ENCODE measurements around the gene NUP153. TPM values are rescaled to one million over a fixed set of nuclear protein-coding genes. Genes with fewer than 3 reads are reported as not detected.

NUP153 gene
- polyA plus RNA-seq, 1 of the 3 experiments (the other 2 are of a cell fraction): 10.5 TPM

DNA sequence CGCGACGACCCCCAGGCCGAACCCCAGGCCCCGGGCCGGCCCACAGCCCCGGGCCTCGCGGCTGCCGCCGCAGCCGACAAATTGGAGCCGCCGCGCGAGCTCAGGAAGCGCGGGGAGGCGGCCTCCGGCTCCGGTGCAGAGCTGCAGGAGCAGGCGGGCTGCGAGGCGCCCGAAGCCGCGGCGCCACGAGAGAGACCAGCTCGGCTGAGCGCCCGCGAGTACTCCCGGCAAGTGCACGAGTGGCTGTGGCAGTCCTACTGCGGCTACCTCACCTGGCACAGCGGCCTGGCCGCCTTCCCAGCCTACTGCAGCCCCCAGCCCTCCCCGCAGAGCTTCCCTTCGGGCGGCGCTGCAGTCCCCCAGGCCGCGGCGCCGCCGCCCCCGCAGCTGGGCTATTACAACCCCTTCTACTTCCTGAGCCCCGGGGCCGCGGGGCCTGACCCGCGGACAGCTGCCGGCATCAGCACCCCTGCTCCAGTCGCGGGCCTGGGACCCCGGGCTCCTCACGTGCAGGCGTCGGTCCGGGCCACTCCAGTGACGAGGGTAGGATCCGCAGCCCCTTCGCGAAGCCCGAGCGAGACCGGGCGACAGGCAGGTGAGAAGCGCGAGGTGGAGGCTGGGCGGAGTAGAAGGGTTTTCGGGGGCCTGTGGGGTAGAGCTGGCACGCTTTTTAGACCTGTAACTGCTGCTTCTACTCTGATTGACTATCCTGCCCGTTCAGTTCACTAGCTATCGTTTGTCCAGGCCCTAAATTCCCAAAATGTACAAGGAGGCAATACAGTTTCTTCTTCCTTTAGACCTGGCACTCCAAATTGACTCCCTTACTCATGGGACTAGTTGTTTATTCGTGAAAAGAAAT lies 106.0 kb downstream of the NUP153 start:
- POLR2A ChIA-PET: interaction anchor here (0.6 to 1.4 kb wide), 5 partner anchors 52 to 207 kb away, joined by 3 to 5 read pairs (median 3); partner anchors contain the start of genes CAP2 and NUP153
- H3K9me2 ChIP-seq: no peaks in the 10 kb centered on the region
- peak overlapping the region; percentile 64 to 66; a peak in 3 of 4 replicates for H3K27ac ChIP-seq (ENCODE audit: low read depth in 2 of 2, low read length in 1 of 2)
- peaks cover 17% of the 10 kb centered on the region; the same call in 1 of the 2 replicates for H3K79me2 ChIP-seq (ENCODE audit: insufficient read depth)
- 6% methylated on average over 11 of the region's 77 CpGs for WGBS (ENCODE audit: low lambda C conversion rate)
- H3K9me3 ChIP-seq: no peaks in the 10 kb centered on the region
- CTCF ChIA-PET: interaction anchor here (0.6 to 2.3 kb wide), 6 partner anchors 16 to 217 kb away, joined by 3 to 15 read pairs (median 4); no protein-coding TSS in a partner anchor
- peak; percentile 67 for DNase-seq
- peak overlapping the region; percentile 69 for H3K4me2 ChIP-seq
- no peaks in the 10 kb centered on the region for H4K20me1 ChIP-seq (ENCODE audit: insufficient read depth)
- peaks cover 15 to 20% of the 10 kb centered on the region in 2 experiments for H3K36me3 ChIP-seq (replicated peaks in 1 of 2; ENCODE audit: control insufficient read depth in 1 of 2, insufficient read depth in 2 of 2, low read length in 1 of 2)
- peaks cover 7 to 9% of the 10 kb centered on the region in 2 experiments; a peak in 3 of 4 replicates for H3K4me1 ChIP-seq (ENCODE audit: control insufficient read depth in 1 of 2, insufficient read depth in 2 of 2, low read depth in 1 of 2, low read length in 1 of 2)
- H2AFZ ChIP-seq (ENCODE audit: low read depth): peak overlapping the region; percentile 100; the same call in 1 of the 2 replicates
- peak overlapping the region; percentile 91 to 92 for H3K4me3 ChIP-seq (ENCODE audit: low read depth in 2 of 2, low read length in 1 of 2)
- peak overlapping the region; percentile 79 for H3K9ac ChIP-seq
- peaks cover 18% of the 10 kb centered on the region for H3F3A ChIP-seq (replicated peaks; ENCODE audit: insufficient read depth)
- TF ChIP-seq, protein P1, sequence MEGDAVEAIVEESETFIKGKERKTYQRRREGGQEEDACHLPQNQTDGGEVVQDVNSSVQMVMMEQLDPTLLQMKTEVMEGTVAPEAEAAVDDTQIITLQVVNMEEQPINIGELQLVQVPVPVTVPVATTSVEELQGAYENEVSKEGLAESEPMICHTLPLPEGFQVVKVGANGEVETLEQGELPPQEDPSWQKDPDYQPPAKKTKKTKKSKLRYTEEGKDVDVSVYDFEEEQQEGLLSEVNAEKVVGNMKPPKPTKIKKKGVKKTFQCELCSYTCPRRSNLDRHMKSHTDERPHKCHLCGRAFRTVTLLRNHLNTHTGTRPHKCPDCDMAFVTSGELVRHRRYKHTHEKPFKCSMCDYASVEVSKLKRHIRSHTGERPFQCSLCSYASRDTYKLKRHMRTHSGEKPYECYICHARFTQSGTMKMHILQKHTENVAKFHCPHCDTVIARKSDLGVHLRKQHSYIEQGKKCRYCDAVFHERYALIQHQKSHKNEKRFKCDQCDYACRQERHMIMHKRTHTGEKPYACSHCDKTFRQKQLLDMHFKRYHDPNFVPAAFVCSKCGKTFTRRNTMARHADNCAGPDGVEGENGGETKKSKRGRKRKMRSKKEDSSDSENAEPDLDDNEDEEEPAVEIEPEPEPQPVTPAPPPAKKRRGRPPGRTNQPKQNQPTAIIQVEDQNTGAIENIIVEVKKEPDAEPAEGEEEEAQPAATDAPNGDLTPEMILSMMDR (IDR thresholded peaks at IDR 0.05): peak; percentile 9; the same call in 1 of the 2 replicates
- TF ChIP-seq MXI1 (IDR thresholded peaks at IDR 0.05; ENCODE audit: low read depth, low read length): peak; percentile 35; the same call in 1 of the 2 replicates
- TF ChIP-seq ELF1 (IDR thresholded peaks at IDR 0.05): no peak
- H3K27me3 ChIP-seq (ENCODE audit: insufficient read depth): no peaks in the 10 kb centered on the region

DNA sequence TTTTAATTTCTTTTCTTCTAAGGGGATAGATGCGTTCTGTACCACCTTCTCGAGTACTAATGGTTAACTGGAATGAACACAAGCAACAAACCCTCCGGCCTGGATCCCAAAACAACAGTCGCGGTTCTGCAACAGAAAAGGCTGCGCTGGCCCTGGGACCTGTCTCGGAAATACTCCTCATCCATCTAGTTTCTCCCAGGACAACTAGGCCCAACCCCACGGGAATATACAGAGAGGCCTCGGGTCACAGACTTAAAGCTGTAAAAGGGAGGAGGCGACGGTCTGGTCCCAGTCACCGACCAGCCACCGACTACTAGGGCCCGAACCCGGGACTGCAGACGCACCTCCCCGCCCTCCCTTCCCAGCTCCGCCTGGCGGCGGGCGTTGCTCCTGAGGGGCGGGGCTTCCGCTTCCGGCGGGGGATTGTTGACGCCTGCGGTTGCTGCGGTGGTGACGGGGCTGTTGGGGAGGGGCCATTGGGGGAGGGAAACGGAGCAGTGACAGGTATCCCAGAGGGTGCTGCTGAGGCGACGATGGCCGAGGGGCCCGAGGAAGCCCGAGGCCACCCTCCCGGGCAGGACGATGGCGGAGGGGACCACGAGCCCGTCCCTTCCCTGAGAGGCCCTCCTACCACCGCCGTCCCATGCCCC lies 106.7 kb downstream of the NUP153 start, which contains the start of gene FAM8A1:
TSS of gene FAM8A1 (plus strand) at position 426 of the 650 bp plus-strand sequence. CDS start at position 534, 108 bp downstream.
- H3K4me2 ChIP-seq: peak within 1 kb of the TSS; percentile 69
- WGBS (ENCODE audit: low lambda C conversion rate): 22% methylated on average over 18 of the region's 42 CpGs
- H3K9me2 ChIP-seq: no peaks in the 10 kb centered on the region
- CTCF ChIA-PET: interaction anchor here (0.6 to 2.3 kb wide), 6 partner anchors 15 to 622 kb away, joined by 3 to 15 read pairs (median 3); no protein-coding TSS in a partner anchor
- H3F3A ChIP-seq (replicated peaks; ENCODE audit: insufficient read depth): peaks cover 13% of the 10 kb centered on the region
- H3K4me1 ChIP-seq (ENCODE audit: control insufficient read depth in 1 of 2, insufficient read depth in 2 of 2, low read depth in 1 of 2, low read length in 1 of 2): peaks cover 7 to 9% of the 10 kb centered on the region in 2 experiments; a peak in 3 of 4 replicates
- H3K9ac ChIP-seq: peak within 1 kb of the TSS; percentile 79
- peak; percentile 96 for DNase-seq
- no peaks in the 10 kb centered on the region for H4K20me1 ChIP-seq (ENCODE audit: insufficient read depth)
- peak within 1 kb of the TSS; percentile 66 to 76; a peak in 3 of 4 replicates for H3K27ac ChIP-seq (ENCODE audit: low read depth in 2 of 2, low read length in 1 of 2)
- peak within 1 kb of the TSS; percentile 91 to 92 for H3K4me3 ChIP-seq (ENCODE audit: low read depth in 2 of 2, low read length in 1 of 2)
- peaks cover 8 to 16% of the 10 kb centered on the region in 2 experiments for H3K36me3 ChIP-seq (replicated peaks in 1 of 2; ENCODE audit: control insufficient read depth in 1 of 2, insufficient read depth in 2 of 2, low read length in 1 of 2)
- POLR2A ChIA-PET: interaction anchor here (0.6 to 1.4 kb wide), 4 partner anchors 53 to 206 kb away, joined by 3 to 5 read pairs (median 4); partner anchors contain the start of genes CAP2 and NUP153
- H3K27me3 ChIP-seq (ENCODE audit: insufficient read depth): no peaks in the 10 kb centered on the region
- no peaks in the 10 kb centered on the region for H3K9me3 ChIP-seq
- peaks cover 17% of the 10 kb centered on the region; the same call in 1 of the 2 replicates for H3K79me2 ChIP-seq (ENCODE audit: insufficient read depth)
- H2AFZ ChIP-seq (ENCODE audit: low read depth): peak within 1 kb of the TSS; percentile 100
- no peak for TF ChIP-seq USF1 (IDR thresholded peaks at IDR 0.05; ENCODE audit: borderline replicate concordance, low read depth)
- TF ChIP-seq NFIC (IDR thresholded peaks at IDR 0.05; ENCODE audit: borderline replicate concordance): no peak
- peak; percentile 75; the same call in 1 of the 2 replicates for TF ChIP-seq FOXJ3 (CRISPR knock-in tag; IDR thresholded peaks at IDR 0.05)
- no peak for TF ChIP-seq FOSL2 (IDR thresholded peaks at IDR 0.05; ENCODE audit: borderline replicate concordance, low read depth)
- TF ChIP-seq, protein P2, sequence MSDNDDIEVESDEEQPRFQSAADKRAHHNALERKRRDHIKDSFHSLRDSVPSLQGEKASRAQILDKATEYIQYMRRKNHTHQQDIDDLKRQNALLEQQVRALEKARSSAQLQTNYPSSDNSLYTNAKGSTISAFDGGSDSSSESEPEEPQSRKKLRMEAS (IDR thresholded peaks at IDR 0.05; ENCODE audit: low read depth): peak; percentile 78; the same call in 1 of the 2 replicates
- no peak for TF ChIP-seq MEF2A (IDR thresholded peaks at IDR 0.05; ENCODE audit: borderline replicate concordance, low read depth)
- peak in 1 of 2 experiments; percentile 32; a peak in 2 of 4 replicates for TF ChIP-seq EP300 (IDR thresholded peaks at IDR 0.05; ENCODE audit: borderline replicate concordance in 1 of 2, low read depth in 1 of 2, low read length in 1 of 2)
- no peak for TF ChIP-seq SMC3 (IDR thresholded peaks at IDR 0.05; ENCODE audit: low read depth, low read length)
- no peak for TF ChIP-seq RXRA (IDR thresholded peaks at IDR 0.05; ENCODE audit: borderline replicate concordance, low read depth)
- TF ChIP-seq TEAD4 (IDR thresholded peaks at IDR 0.05; ENCODE audit: borderline replicate concordance, insufficient read depth): no peak
- no peak for TF ChIP-seq JUND (IDR thresholded peaks at IDR 0.05)
- TF ChIP-seq RAD21 (IDR thresholded peaks at IDR 0.05; ENCODE audit: low read length): no peak
- no peak for TF ChIP-seq RCOR1 (IDR thresholded peaks at IDR 0.05; ENCODE audit: low read length)
- TF ChIP-seq RFX5 (IDR thresholded peaks at IDR 0.05; ENCODE audit: low read length): peak; percentile 88
- no peak for TF ChIP-seq ZBTB33 (IDR thresholded peaks at IDR 0.05; ENCODE audit: borderline replicate concordance, low read depth)
- TF ChIP-seq YY1 (IDR thresholded peaks at IDR 0.05; ENCODE audit: low read depth): no peak

Data from SK-N-SH (cell line).